Stimulated activated CD8-positive, alpha-beta memory T cell treated with anti-CD3 and anti-CD28 coated beads, Interleukin-7, amount 100 ng/mL, for 4 hours (primary cell): ENCODE results near the gene HIVEP2.
A peak's percentile ranks its signal among the peaks of the same experiment; 100 is the strongest.

ENCODE experiments used
- DNase-seq, 2 donors: peaks; one replicate each; pipeline ENCODE4 v3.0.0-alpha.2; 2020; ENCODE audit warnings: low read depth in 2 of 2

The HIVEP2 gene

GRCh38 chr6:142944124-142945048 lies 590 bp downstream of the HIVEP2 start:
- DNase-seq: peak; percentile 97 to 99

- DNase-seq: peak; percentile 28 to 32
These were observed 1.3 kb downstream of the HIVEP2 start for GRCh38 chr6:142943711-142944123.

DNA sequence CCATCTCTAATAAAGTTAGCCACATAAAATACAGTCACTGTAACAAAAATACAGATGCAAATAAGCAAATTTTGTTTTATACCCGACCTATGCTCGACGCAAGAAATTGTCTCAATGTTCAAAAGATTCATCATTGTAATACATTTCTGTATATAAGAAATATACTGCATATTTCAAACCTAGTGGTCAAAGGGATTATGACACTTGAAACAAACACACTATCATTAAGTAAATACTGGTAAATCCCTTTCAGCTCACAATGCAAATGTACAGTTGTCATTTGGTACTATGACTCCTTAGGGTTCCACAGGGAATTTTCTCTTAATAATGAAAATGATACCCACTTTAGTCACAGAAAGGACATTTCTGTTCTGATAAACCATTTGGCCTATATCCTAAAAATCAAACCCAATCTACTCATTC lies 2.2 kb downstream of the HIVEP2 start:
- DNase-seq: no peak

- DNase-seq: no peak
These were observed 2.7 kb downstream of the HIVEP2 start for GRCh38 chr6:142942238-142942637.

DNA sequence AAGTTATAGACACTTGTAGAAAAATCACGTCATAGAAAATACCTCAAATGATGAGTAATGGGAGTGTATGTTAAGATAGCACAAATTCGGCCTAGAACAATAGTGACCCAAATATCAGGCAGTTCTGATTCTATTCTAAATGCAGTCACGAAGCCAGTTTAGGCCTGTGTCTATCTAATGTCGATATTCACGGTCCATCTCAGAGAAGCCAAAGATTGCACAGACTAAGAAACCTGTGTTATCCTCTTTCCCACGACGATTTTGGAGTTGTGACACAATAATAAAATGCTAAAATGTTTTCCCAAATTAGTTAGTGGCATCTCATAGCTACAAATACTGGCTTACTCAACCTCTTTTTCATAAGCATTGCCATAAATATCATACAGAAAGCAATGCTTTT lies 4.0 kb downstream of the HIVEP2 start:
- DNase-seq: no peak

- no peak for DNase-seq
These were observed 4.5 kb downstream of the HIVEP2 start for GRCh38 chr6:142940487-142940886.

DNA sequence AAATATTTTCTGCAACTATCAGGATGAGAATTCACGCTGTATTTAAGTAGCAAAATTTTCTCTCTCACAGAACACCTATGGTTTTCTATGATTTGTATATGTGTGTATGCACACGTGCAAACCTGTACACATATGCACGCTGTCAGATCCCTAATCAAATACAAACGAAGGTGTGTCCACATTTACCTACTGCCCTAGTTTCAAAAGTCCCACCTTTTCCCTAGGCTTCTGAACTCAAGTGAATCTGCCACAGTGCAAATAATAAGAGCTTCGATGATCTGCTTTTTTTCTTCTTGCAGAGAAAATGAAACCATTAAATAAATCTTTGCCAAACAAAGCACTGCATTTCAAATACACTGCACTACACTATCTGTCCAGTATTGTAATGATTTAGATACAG lies 6.5 kb downstream of the HIVEP2 start:
- DNase-seq: no peak

DNA sequence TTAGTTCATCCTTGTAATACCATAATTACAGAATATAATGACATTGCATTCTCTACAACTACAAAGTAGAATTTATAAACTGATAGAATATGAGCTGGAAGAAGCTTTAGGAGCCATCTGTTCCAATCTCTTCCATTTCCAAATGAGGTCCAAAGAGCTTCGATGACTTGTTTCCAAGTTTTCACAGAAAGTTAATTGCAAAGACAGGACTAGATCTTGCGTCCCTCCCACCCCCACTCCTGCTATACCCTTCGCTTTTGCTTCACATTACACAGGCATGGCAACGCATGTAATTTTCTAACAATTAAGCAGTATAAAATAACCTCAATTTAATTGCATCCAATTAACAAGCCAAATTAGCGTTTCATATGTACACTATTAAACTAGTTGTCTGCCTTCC lies 7.0 kb downstream of the HIVEP2 start:
- no peak for DNase-seq

- DNase-seq: peak in 1 of 2 donors; percentile 20
These were observed 9.1 kb downstream of the HIVEP2 start for GRCh38 chr6:142935553-142936517.

DNA sequence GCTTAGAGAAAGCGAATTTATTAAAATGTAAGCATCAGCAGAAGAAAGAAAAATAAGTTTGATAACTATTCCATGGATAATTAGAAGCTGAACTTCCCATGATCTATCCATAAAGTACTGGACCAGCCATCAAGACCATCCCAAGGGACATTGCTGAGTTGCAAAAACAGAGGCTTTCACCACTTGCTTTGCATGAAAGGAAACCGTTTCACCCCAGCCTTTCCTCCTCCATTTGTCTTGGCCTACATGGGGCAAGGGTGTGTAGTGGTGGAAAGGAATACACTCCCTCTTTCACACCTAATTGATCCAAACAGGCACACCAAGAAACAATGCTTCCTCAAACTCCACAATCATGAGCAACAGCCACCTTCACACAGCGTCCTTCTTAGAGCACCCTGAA lies 10.4 kb downstream of the HIVEP2 start:
- no peak for DNase-seq

DNA sequence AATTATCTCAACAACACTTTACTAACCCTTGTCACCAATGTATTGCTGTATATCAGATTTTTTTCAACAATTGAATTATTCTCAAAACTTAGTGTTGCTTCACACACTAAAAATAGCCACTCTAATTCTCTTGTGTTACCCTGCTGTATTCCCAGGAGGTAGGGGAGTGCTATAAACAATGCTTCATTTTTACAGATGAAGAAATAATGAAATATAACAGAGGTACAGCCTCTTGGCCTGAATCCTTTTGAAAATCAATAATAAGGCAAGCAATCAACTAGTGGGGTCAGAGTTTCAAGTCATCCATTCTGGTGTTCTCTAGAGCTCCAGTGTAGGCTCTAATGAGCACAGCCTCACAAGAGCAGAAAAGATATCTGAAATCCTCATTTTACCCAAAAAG lies 10.9 kb downstream of the HIVEP2 start:
- DNase-seq: no peak

- no peak for DNase-seq
These were observed 11.3 kb downstream of the HIVEP2 start for GRCh38 chr6:142933701-142934100.

DNA sequence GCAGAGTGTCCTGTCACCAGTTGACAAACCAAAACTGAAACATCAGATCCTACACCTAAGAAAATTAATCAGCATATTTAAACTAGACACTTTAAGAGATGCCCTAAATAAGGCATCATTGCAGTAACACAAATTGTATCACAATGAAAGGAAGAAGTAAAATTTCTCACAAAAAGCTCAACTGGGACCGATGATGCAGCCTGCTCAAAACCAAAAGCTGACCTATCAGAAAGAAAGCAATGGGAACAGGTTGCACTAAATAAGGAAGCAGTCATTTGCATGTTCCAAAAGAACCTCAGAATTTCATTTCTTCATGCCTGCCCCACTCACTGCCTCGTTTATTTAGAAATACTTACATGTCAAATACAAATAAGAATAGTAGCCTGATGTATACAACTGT lies 12.1 kb downstream of the HIVEP2 start:
- DNase-seq: no peak

GRCh38 chr6:142929751-142930358 lies 15.1 kb downstream of the HIVEP2 start:
- no peak for DNase-seq

DNA sequence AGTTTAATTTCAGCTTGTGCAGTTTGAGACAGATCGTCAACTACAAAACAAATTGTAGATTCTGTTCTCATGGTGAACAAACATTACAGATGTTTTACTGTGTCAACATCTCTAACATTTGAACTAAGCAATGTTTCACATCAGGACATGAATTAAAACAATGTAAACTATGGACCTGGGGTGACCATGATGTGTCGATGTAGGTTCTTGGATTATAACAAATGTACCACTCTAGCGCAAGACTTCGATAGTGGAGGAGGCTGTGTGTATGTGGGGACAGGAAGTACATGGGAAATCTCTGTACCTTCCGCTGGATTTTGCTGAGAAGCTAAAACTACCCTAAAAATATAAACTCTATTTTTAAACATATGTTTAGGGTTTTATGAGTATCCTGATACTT lies 17.1 kb downstream of the HIVEP2 start:
- DNase-seq: no peak

- DNase-seq: no peak
These were observed 17.8 kb downstream of the HIVEP2 start for GRCh38 chr6:142927271-142927580.

DNA sequence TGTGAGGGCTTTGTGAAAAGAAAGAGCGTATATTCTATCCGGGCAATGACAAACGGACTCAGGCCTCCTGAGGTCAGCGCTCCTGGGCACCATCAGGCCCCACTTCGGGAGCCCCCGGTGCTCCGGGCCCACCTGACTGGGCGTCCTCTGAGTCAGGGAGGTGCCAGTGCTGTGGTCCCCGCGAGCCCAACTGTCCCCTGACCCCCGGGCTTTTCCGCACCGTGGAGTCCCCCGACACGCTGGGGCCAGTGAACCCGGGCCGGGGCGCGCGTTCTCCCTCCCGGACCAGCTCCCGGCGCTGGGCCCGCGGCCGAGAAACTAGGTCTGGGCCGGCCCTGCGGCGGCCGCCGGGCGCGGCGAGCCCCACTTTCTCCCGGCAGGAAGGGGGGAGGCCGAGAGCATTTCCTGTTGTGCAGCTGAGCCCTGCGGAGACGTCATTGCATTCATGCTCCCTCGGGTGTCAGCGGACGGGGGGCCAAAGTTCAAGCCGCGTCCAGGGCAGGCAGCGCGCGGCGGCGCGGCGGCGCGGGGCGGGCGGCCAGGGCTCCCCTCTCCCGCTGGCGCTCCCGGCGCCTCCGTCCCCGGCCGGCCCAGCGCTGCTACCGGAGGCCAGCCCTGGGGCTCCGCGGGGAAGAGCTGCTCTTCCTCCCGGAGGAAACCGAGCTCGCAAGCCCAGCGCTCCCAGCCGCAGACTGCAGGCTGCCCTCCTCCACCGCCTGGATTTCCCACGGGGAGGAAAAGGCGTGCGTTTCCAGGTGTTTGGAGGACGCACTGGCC lies 18.3 kb downstream of the HIVEP2 start:
- peak in 1 of 2 donors; percentile 62 for DNase-seq

DNA sequence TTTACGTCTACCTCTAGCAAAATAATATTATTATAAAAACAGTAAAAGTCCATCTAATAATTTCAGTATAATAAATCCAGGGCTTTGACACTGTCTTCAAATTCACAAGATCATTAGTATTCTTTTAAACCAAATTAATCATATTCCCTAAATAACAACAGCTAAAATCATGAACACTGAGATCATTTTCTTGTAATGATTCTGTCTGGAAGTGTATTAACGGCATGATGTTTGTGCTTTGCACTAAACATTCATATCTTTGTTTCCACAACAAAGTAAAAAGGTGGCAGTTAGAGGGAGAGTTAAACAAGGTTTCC lies 18.8 kb downstream of the HIVEP2 start:
- no peak for DNase-seq

- DNase-seq: no peak
These were observed 19.3 kb downstream of the HIVEP2 start for GRCh38 chr6:142925575-142926110.

DNA sequence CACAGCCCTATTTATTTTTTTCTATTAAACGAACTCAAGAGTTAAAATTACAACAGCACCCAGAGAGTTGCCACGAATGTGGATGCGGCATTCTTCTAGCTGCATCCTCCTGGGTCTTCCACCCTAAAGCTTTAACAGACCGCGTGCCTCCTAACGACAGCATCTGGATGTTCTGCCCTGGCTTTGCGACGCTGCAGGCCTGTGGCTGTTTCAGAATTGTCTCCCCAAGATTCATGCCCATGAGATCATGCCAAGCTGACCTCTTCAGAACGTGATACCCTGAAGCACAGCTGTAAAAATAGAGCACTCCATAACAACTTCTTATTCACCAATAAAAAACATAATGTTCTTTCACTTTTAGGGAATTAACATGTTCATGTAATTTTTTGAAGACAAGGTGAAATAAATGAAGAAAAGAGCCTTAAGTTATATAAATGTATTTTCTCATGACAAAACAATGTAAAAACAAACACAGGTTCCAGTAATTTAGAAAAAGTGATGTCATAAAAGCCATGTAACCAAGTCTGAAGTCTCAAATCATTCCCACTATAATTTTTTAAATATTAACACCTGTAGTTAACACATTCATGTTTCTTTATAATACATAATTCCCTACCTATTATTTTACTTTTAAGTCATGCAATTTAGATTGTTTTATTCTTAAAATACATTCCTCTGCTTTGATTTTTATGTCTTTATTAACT lies 26.5 kb downstream of the HIVEP2 start:
- DNase-seq: no peak

- DNase-seq: no peak
These were observed 28.1 kb downstream of the HIVEP2 start for GRCh38 chr6:142916881-142917280.
